ENCODE results near the gene CCBE1. TPM values are rescaled to one million over a fixed set of nuclear protein-coding genes. Genes with fewer than 3 reads are reported as not detected.

CCBE1 gene
- polyA plus RNA-seq, 1 donor from 2014 or later = 0.19 TPM

DNA sequence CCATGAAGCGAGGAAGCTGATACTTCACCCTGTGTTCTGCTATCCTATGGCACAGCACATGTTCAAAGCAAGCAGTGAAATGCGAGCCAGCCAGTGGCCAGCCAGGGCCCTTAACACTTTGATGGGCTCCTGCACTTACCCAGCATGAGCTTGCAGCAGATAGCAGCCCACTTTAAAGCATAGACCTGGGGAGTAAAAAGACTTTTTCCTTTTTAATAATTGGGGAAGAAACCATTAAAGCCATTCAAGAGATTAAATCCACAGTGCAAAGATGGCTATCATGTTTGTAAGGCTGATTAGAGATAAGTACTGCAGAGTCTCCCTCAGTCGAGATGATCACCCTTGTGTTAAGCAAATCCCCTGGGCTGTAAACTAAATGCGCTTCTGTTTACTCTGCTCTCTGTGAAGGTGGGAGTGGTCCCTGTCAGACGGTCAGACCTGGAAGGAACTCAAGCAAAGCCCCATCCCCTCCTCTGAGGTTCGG, 15.7 kb downstream of the CCBE1 start:
- H3K9me2 ChIP-seq (ENCODE audit: insufficient read depth, low read length) = no peaks in the 10 kb centered on the region
- no peak overlapping the region for H3K4me3 ChIP-seq (ENCODE audit: low read length)
- TF ChIP-seq EZH2 (IDR thresholded peaks at IDR 0.05; ENCODE audit: borderline replicate concordance, insufficient read depth, low read length, poor library complexity, severe bottlenecking) = no peak
- no peak for TF ChIP-seq EP300 (conservative IDR thresholded peaks at IDR 0.05; ENCODE audit: poor library complexity, severe bottlenecking)
- TF ChIP-seq MXI1 (conservative IDR thresholded peaks at IDR 0.05; ENCODE audit: poor library complexity, severe bottlenecking) = no peak
- no peak overlapping the region for H3K27ac ChIP-seq (ENCODE audit: low read length)
- H3K9me3 ChIP-seq (ENCODE audit: low read length) = no peaks in the 10 kb centered on the region
- no peaks in the 10 kb centered on the region for H3K27me3 ChIP-seq (ENCODE audit: insufficient read depth, low read depth, low read length)
- H4K20me1 ChIP-seq (ENCODE audit: insufficient read depth) = no peaks in the 10 kb centered on the region
- H3K36me3 ChIP-seq (ENCODE audit: insufficient read depth, low read length) = no peaks in the 10 kb centered on the region
- no peaks in the 10 kb centered on the region for H3F3A ChIP-seq (ENCODE audit: insufficient read depth, low read length, poor library complexity, severe bottlenecking)
- no peaks in the 10 kb centered on the region for H3K79me2 ChIP-seq (replicated peaks; ENCODE audit: insufficient read depth, low read length)
- H3K9ac ChIP-seq (ENCODE audit: low read length) = no peak overlapping the region
- no peak overlapping the region for H3K4me2 ChIP-seq (ENCODE audit: low read length)
- no peak overlapping the region for H2AFZ ChIP-seq (ENCODE audit: low read depth, low read length)

DNA sequence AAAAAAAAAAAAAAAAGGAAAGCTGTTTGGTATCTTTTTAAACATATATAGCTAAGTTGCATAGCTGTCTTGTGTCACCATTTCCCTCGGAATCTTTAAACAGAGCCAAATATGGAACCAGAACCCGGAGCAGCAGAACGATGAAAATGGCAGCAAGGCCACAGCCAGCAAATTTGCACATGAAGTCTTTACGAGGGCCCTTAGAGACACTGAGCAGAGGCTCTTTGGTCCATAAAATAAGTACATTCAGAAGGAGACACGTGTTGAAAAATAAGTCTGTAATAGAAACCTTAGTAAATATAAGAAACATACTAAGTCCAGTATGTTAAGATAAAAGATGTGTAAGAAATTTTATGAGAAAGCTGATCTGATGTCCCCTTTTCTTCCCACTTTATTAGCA, 16.2 kb downstream of the CCBE1 start:
- no peaks in the 10 kb centered on the region for H3F3A ChIP-seq (ENCODE audit: insufficient read depth, low read length, poor library complexity, severe bottlenecking)
- H3K27me3 ChIP-seq (ENCODE audit: insufficient read depth, low read depth, low read length) = no peaks in the 10 kb centered on the region
- H3K36me3 ChIP-seq (ENCODE audit: insufficient read depth, low read length) = no peaks in the 10 kb centered on the region
- H2AFZ ChIP-seq (ENCODE audit: low read depth, low read length) = no peak overlapping the region
- no peaks in the 10 kb centered on the region for H3K79me2 ChIP-seq (replicated peaks; ENCODE audit: insufficient read depth, low read length)
- no peaks in the 10 kb centered on the region for H3K9me3 ChIP-seq (ENCODE audit: low read length)
- TF ChIP-seq, protein P1, sequence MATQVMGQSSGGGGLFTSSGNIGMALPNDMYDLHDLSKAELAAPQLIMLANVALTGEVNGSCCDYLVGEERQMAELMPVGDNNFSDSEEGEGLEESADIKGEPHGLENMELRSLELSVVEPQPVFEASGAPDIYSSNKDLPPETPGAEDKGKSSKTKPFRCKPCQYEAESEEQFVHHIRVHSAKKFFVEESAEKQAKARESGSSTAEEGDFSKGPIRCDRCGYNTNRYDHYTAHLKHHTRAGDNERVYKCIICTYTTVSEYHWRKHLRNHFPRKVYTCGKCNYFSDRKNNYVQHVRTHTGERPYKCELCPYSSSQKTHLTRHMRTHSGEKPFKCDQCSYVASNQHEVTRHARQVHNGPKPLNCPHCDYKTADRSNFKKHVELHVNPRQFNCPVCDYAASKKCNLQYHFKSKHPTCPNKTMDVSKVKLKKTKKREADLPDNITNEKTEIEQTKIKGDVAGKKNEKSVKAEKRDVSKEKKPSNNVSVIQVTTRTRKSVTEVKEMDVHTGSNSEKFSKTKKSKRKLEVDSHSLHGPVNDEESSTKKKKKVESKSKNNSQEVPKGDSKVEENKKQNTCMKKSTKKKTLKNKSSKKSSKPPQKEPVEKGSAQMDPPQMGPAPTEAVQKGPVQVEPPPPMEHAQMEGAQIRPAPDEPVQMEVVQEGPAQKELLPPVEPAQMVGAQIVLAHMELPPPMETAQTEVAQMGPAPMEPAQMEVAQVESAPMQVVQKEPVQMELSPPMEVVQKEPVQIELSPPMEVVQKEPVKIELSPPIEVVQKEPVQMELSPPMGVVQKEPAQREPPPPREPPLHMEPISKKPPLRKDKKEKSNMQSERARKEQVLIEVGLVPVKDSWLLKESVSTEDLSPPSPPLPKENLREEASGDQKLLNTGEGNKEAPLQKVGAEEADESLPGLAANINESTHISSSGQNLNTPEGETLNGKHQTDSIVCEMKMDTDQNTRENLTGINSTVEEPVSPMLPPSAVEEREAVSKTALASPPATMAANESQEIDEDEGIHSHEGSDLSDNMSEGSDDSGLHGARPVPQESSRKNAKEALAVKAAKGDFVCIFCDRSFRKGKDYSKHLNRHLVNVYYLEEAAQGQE (IDR thresholded peaks at IDR 0.05; ENCODE audit: borderline replicate concordance) = no peak
- TF ChIP-seq EZH2 (IDR thresholded peaks at IDR 0.05; ENCODE audit: borderline replicate concordance, insufficient read depth, low read length, poor library complexity, severe bottlenecking) (no peak), TAF1 (IDR thresholded peaks at IDR 0.05; ENCODE audit: low read depth) (no peak), EP300 (conservative IDR thresholded peaks at IDR 0.05; ENCODE audit: poor library complexity, severe bottlenecking) (no peak)
- TF ChIP-seq, protein P2, sequence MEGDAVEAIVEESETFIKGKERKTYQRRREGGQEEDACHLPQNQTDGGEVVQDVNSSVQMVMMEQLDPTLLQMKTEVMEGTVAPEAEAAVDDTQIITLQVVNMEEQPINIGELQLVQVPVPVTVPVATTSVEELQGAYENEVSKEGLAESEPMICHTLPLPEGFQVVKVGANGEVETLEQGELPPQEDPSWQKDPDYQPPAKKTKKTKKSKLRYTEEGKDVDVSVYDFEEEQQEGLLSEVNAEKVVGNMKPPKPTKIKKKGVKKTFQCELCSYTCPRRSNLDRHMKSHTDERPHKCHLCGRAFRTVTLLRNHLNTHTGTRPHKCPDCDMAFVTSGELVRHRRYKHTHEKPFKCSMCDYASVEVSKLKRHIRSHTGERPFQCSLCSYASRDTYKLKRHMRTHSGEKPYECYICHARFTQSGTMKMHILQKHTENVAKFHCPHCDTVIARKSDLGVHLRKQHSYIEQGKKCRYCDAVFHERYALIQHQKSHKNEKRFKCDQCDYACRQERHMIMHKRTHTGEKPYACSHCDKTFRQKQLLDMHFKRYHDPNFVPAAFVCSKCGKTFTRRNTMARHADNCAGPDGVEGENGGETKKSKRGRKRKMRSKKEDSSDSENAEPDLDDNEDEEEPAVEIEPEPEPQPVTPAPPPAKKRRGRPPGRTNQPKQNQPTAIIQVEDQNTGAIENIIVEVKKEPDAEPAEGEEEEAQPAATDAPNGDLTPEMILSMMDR (IDR thresholded peaks at IDR 0.05; ENCODE audit: poor library complexity, severe bottlenecking) = no peak
- H3K9ac ChIP-seq (ENCODE audit: low read length) = no peak overlapping the region
- H3K9me2 ChIP-seq (ENCODE audit: insufficient read depth, low read length) = no peaks in the 10 kb centered on the region
- no peak overlapping the region for H3K27ac ChIP-seq (ENCODE audit: low read length)
- H4K20me1 ChIP-seq (ENCODE audit: insufficient read depth) = no peaks in the 10 kb centered on the region
- no peak overlapping the region for H3K4me2 ChIP-seq (ENCODE audit: low read length)
- H3K4me3 ChIP-seq (ENCODE audit: low read length) = no peak overlapping the region

DNA sequence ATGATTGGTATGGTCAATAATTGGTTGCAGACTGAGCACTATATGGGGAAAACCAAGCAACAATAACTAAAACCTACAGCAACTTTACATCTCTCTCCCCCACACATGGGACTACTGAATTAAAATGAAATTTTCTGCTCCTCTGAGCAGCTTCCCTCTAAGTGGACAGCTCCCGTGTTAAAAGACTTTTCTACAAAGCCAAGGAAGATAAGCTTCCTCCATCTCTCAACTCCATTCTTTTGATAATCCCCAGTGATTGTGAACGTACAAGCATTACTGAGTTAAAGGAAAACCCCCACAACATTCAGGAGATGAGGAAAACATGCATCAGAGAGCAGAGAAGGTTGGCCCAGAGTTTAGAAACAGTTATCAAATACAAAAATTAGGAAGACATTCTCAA, 21.9 kb downstream of the CCBE1 start:
- H2AFZ ChIP-seq (ENCODE audit: low read depth, low read length) = no peak overlapping the region
- no peaks in the 10 kb centered on the region for H3K9me3 ChIP-seq (ENCODE audit: low read length)
- no peaks in the 10 kb centered on the region for H3K9me2 ChIP-seq (ENCODE audit: insufficient read depth, low read length)
- H3K27ac ChIP-seq (ENCODE audit: low read length) = no peak overlapping the region
- no peak overlapping the region for H3K9ac ChIP-seq (ENCODE audit: low read length)
- no peaks in the 10 kb centered on the region for H3K79me2 ChIP-seq (replicated peaks; ENCODE audit: insufficient read depth, low read length)
- H3K4me2 ChIP-seq (ENCODE audit: low read length) = no peak overlapping the region
- no peaks in the 10 kb centered on the region for H3K36me3 ChIP-seq (ENCODE audit: insufficient read depth, low read length)
- TF ChIP-seq, protein P1 (IDR thresholded peaks at IDR 0.05; ENCODE audit: borderline replicate concordance) = no peak
- TF ChIP-seq RAD21 (conservative IDR thresholded peaks at IDR 0.05) = no peak
- TF ChIP-seq, protein P2 (IDR thresholded peaks at IDR 0.05; ENCODE audit: poor library complexity, severe bottlenecking) = no peak
- no peak overlapping the region for H3K4me3 ChIP-seq (ENCODE audit: low read length)
- H3K27me3 ChIP-seq (ENCODE audit: insufficient read depth, low read depth, low read length) = no peaks in the 10 kb centered on the region
- H3F3A ChIP-seq (ENCODE audit: insufficient read depth, low read length, poor library complexity, severe bottlenecking) = no peaks in the 10 kb centered on the region
- no peaks in the 10 kb centered on the region for H4K20me1 ChIP-seq (ENCODE audit: insufficient read depth)
